GM21381 (cell line): ENCODE measurements around the gene HFM1.
"Not testable (repeated sequence)": the region's sequence is repeated elsewhere in the genome, so short reads cannot be mapped to it uniquely, and the experiment has no call there.

Source experiments
- ATAC-seq: cut with Tn5 transposase; IDR thresholded peaks from one replicate; pipeline ENCODE4 v1.9.1; 2021; ENCODE audit warnings: mild to moderate bottlenecking, moderate library complexity; ENCODE audit not compliant: unreplicated experiment

The HFM1 gene

GRCh38 chr1:91404151-91405012 is at the start of gene HFM1:
TSS of gene HFM1 (minus strand) at chr1:91404837. CDS start at chr1:91401082, 3,755 bp downstream.
- peak; percentile 95 for ATAC-seq

GRCh38 chr1:91454136-91454535 is 49.5 kb upstream of the HFM1 start:
- no peak for ATAC-seq

- no peak for ATAC-seq
These were observed 45.6 kb upstream of the HFM1 start for GRCh38 chr1:91450260-91450659.

GRCh38 chr1:91447782-91448181 is 43.1 kb upstream of the HFM1 start:
- not testable (repeated sequence) for ATAC-seq

- not testable (repeated sequence) for ATAC-seq
These were observed 37.3 kb upstream of the HFM1 start for GRCh38 chr1:91441980-91442379.

- ATAC-seq: no peak
These were observed 36.2 kb upstream of the HFM1 start for GRCh38 chr1:91440847-91441246.

GRCh38 chr1:91439016-91439415 is 34.4 kb upstream of the HFM1 start:
- no peak for ATAC-seq

GRCh38 chr1:91428182-91428798 is 23.7 kb upstream of the HFM1 start:
- no peak for ATAC-seq

GRCh38 chr1:91427741-91428140 is 23.1 kb upstream of the HFM1 start:
- ATAC-seq: no peak

- ATAC-seq: not testable (repeated sequence)
These were observed 17.9 kb upstream of the HFM1 start for GRCh38 chr1:91422523-91422922.

GRCh38 chr1:91412371-91412770 is 7.7 kb upstream of the HFM1 start:
- no peak for ATAC-seq

- no peak for ATAC-seq
These were observed 2.2 kb upstream of the HFM1 start for GRCh38 chr1:91406773-91407389.

GRCh38 chr1:91402023-91402422 is 2.6 kb downstream of the HFM1 start:
- ATAC-seq: no peak

GRCh38 chr1:91400133-91400725 is 4.4 kb downstream of the HFM1 start:
- ATAC-seq: no peak

GRCh38 chr1:91398291-91398690 is 6.3 kb downstream of the HFM1 start:
- ATAC-seq: no peak

- no peak for ATAC-seq
These were observed 7.0 kb downstream of the HFM1 start for GRCh38 chr1:91397605-91398004.

GRCh38 chr1:91393042-91393441 is 11.6 kb downstream of the HFM1 start:
- no peak for ATAC-seq

- no peak for ATAC-seq
These were observed 18.5 kb downstream of the HFM1 start for GRCh38 chr1:91386109-91386508.

GRCh38 chr1:91383456-91383855 is 21.2 kb downstream of the HFM1 start:
- ATAC-seq: no peak

GRCh38 chr1:91381844-91382243 is 22.8 kb downstream of the HFM1 start:
- no peak for ATAC-seq

GRCh38 chr1:91374086-91374485 is 30.6 kb downstream of the HFM1 start:
- no peak for ATAC-seq
